ENCODE data around the gene ZMYND8.
A peak's percentile ranks its signal among the peaks of the same experiment; 100 is the strongest.

The ZMYND8 gene

GRCh38 chr20:47228654-47229053 lies 127.8 kb downstream of the ZMYND8 start:
- no peak for DNase-seq

GRCh38 chr20:47227576-47227975 lies 128.9 kb downstream of the ZMYND8 start:
- DNase-seq: no peak

GRCh38 chr20:47227119-47227518 lies 129.4 kb downstream of the ZMYND8 start:
- DNase-seq: no peak

GRCh38 chr20:47225458-47225857 lies 131.0 kb downstream of the ZMYND8 start:
- no peak for DNase-seq

- no peak for DNase-seq
These were observed 131.6 kb downstream of the ZMYND8 start for GRCh38 chr20:47224857-47225256.

GRCh38 chr20:47224300-47224791 lies 132.2 kb downstream of the ZMYND8 start:
- no peak for DNase-seq

- DNase-seq: no peak
These were observed 132.6 kb downstream of the ZMYND8 start for GRCh38 chr20:47223896-47224295.

- DNase-seq: no peak
These were observed 133.9 kb downstream of the ZMYND8 start for GRCh38 chr20:47222468-47223119.

- DNase-seq: no peak
These were observed 135.4 kb downstream of the ZMYND8 start for GRCh38 chr20:47221036-47221625.

- peak in 1 of 51 donors; percentile 10 for DNase-seq
These were observed 136.3 kb downstream of the ZMYND8 start for GRCh38 chr20:47220161-47220582.

GRCh38 chr20:47217482-47218446 lies 138.7 kb downstream of the ZMYND8 start:
- no peak for DNase-seq

GRCh38 chr20:47216819-47217410 lies 139.6 kb downstream of the ZMYND8 start:
- DNase-seq: peak in 2 of 51 donors; percentile 12 to 22

GRCh38 chr20:47215653-47216397 lies 140.7 kb downstream of the ZMYND8 start:
- no peak for DNase-seq

- DNase-seq: no peak
These were observed 142.5 kb downstream of the ZMYND8 start for GRCh38 chr20:47213966-47214365.

GRCh38 chr20:47212606-47213207 lies 143.8 kb downstream of the ZMYND8 start:
- no peak for DNase-seq

GRCh38 chr20:47211036-47211435 lies 145.5 kb downstream of the ZMYND8 start:
- no peak for DNase-seq

GRCh38 chr20:47210470-47210869 lies 146.0 kb downstream of the ZMYND8 start:
- DNase-seq: no peak

- DNase-seq: no peak
These were observed 146.5 kb downstream of the ZMYND8 start for GRCh38 chr20:47209982-47210381.

- DNase-seq: no peak
These were observed 147.8 kb downstream of the ZMYND8 start for GRCh38 chr20:47208534-47209174.

Measured in hypothalamus (tissue), 51 donors.